GM18909 (cell line): ENCODE measurements around the gene RNASEH1.

ENCODE experiments used
- ATAC-seq: cut with Tn5 transposase; IDR thresholded peaks from one replicate; pipeline ENCODE4 v1.9.1; 2021; ENCODE audit warnings: mild to moderate bottlenecking; ENCODE audit not compliant: unreplicated experiment, poor library complexity

Gene RNASEH1

DNA sequence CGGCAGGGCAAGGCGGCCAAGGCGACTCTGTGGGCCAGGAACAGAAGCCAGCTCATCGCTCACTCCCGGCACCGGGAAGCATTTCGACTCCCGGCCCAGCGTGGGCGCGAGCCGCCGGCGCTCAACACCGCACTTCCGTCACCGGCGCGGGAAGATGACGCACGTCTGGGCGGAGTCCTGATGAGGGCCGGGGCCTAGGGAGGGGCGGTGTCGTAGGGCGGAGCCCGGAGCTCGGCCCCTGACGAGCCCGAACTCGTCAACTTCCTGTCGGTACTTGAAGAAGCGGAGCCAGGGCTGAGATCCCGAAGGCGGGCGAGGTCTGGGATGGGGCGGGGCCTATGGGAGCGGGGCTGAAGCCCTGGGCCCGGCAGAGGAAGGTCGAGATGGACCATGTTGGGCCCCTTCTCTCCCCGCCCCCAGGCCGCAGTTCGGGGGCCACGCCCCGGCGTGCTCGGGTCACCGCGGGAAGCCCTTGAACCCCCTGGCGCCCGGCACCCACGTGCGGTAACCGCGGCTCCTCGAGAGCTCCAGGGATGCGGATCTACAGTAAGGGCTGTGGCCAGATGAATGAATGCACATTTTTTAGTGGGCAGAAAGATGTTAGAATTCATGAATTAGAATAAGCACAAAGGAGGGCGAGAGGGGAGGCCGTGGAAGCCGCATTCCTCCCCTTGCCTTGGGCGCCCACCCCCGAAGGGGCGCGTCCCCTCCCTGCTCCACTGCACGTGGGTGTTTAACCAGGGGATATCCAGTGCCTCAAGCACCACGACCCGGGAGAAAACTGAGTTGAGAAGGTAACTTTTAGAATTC is at the start of gene RNASEH1:
TSS of gene RNASEH1 (minus strand) at position 129 of the 810 bp plus-strand sequence. CDS start at position 56, 73 bp downstream.
- peak; percentile 97 for ATAC-seq

GRCh38 chr2:3606370-3607201 is 48.5 kb upstream of the RNASEH1 start:
- no peak for ATAC-seq

- ATAC-seq = no peak
Measured at GRCh38 chr2:3606028-3606369, 47.9 kb upstream of the RNASEH1 start.

- ATAC-seq = peak; percentile 67
Measured at GRCh38 chr2:3604991-3605961, 47.1 kb upstream of the RNASEH1 start.

GRCh38 chr2:3604207-3604877 is 46.2 kb upstream of the RNASEH1 start:
- ATAC-seq = no peak

GRCh38 chr2:3603536-3604206 is 45.5 kb upstream of the RNASEH1 start:
- ATAC-seq = no peak

- ATAC-seq = no peak
Measured at GRCh38 chr2:3602553-3603339, 44.6 kb upstream of the RNASEH1 start.

GRCh38 chr2:3601561-3602271 is 43.6 kb upstream of the RNASEH1 start:
- no peak for ATAC-seq

GRCh38 chr2:3600256-3600855 is 42.2 kb upstream of the RNASEH1 start:
- ATAC-seq = no peak

- no peak for ATAC-seq
Measured at GRCh38 chr2:3598912-3599854, 41.0 kb upstream of the RNASEH1 start.

GRCh38 chr2:3598197-3598910 is 40.2 kb upstream of the RNASEH1 start:
- ATAC-seq = no peak

DNA sequence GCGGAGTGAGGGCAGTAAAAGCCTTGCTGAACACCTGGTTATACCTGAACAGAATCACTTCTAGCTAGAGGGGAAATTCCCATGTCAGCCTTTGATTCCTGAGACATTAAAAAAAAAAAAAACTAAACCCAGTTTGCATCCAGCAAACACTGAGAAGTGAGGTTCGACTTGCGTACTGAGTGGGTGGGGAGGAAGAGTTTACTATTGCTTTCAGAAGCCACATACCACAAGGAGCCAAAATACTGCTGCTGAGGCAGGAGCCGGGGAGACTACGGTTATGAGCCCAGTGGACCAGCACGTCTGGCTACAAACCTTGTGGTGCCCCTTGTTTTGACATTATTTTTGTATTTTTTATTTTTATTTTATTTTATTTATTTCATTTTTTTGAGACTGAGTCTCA is 39.4 kb upstream of the RNASEH1 start:
- ATAC-seq = peak; percentile 41

DNA sequence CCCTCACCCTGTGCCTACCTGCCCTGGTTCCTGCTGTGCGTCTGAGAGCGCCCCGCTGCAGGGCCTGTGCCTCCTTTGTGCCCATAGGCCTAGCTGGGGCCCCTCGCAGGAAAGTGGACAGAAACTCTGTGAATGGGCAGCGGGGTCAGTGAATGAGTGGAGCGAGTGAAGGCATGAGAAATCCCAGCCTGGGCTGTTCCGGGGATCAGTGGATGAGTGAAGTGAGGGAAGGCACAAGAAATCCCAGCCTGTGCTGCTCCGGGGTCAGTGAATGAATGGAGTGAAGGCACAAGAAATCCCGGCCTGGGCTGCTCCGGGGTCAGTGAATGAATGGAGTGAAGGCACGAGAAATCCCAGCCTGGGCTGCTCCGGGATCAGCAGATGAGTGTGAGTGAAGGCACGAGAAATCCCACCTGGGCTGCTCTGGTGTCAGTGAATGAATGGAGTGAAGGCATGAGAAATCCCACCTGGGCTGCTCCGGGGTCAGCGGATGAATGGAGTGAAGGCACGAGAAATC is 38.8 kb upstream of the RNASEH1 start:
- ATAC-seq = no peak

DNA sequence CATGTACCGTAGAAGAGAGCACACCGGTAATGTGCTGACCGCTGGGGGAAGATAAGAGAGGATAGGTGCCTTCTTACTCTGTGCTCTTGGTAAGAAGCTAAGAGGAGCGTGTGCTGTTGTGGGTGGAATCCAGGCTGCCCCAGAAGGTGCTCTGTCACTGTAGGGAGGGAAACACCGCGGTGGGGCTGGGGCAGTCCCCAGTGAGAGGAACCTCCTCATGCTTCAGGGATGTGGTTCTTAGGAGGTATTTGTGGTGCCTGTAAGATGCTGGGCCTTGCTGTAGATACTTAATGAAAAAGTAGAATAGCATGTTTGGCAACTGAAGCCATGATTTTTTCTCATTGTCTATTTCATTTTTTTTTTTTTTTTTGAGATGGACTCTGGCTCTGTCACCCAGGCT is 37.9 kb upstream of the RNASEH1 start:
- ATAC-seq = peak; percentile 73

DNA sequence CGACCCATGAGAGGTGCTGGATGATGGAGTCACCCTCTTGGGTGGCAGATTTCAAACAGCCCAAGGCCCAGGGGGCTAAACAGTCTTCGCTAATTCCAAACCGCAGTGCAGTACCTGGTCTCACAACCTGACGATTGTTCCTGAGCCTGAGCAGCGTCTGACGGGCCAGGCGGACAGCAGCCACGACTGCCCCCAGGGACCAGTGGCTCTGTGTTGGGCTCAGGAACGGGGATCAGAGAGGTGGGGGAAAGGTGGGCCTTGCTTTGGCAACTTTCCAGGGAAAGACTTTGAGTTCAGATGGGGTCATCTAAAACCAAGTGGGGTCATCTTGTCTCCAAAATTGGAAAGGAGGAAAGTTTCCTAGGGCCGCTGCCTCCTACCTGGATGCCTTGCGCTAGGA is 37.3 kb upstream of the RNASEH1 start:
- ATAC-seq = no peak
